Stimulated activated CD8-positive, alpha-beta memory T cell treated with anti-CD3 and anti-CD28 coated beads, Interleukin-15, amount 100 ng/mL, for 4 hours (primary cell): Measurements from ENCODE around the gene ACTL10.

Source experiments
- DNase-seq, 2 donors: peaks; one replicate each; pipeline ENCODE4 v3.0.0-alpha.2; 2020; ENCODE audit warnings: low read depth in 2 of 2

Gene ACTL10

DNA sequence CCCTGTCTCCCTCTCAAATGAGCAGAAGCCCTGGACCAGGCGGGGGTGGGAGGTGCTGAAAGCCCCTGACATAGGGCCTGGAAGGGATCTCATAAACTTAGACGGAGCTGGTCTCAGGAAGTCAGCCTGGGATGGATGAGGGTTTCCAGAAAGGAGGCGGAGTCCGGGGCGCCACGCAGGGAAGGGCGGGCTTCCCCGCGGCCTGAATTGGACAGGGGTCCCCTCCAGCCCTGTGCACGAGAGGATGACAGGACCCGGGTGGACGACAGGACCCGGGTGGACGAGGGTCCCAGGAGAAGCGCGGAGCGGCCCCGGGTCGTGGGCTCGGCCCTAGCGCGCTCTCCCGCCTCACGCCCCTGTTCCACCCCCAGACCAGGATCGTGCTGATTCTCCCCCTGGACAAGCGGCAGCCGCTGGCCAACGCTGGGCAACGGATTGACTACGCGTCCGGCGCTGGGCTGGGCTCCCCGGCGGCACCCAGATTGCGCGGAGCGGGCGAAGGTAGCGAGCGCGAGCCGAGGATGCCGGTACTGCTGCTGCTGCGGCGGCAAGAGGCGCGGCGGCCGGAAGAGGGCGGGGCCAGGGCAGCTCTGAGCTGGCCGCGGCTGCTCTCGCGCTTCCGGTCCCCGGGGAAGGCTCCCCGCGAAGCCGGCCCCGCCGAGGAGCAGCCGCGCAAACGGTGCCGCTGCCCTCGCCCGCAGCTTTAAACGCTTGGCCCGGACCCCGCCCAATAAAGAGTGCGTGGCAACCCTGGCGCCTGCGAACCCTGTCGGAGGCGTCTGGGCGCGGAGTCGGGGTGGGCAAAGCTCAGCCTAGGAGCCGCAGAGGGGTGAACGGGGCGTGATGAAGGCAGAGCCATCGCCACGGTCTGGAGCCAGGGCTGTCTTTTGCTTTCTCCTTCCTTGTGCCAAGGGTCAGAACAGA, 3.3 kb upstream of the ACTL10 start:
- peak; percentile 54 to 68 for DNase-seq

DNA sequence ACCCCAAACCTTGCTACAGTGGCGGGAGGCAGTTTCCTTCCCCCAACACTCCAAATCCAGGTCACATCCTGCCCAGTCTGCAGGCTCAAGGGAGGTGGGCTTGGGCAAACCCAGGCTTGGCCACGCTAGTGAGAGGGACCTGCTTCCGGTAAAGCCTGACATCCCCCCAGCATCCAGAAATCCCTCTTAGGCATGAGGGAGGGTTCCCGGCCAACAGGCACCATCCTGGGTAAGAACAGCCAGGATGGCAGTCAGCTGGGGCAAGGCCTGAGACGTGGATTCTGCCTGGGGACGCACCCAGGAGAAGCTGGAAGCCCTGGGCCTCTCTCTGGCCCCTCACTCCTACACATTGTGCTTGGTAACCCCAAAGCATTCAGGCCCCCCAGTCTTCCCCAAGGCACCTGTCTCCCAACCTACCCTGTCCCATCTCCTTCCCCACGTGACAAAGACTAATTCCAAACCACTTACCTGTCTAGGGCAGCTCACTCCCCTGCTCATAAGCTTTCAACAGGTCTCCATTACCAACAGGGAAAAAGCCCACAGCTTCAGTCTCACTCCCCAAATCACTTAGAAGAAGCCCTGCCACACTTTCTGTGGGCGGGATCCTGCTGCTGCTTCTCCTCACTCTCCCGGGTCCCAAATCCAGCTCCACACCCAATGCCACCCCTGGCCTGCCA, 2.5 kb upstream of the ACTL10 start:
- DNase-seq = no peak

- no peak for DNase-seq
Observed at GRCh38 chr20:33664762-33665144, 2.0 kb upstream of the ACTL10 start.

DNA sequence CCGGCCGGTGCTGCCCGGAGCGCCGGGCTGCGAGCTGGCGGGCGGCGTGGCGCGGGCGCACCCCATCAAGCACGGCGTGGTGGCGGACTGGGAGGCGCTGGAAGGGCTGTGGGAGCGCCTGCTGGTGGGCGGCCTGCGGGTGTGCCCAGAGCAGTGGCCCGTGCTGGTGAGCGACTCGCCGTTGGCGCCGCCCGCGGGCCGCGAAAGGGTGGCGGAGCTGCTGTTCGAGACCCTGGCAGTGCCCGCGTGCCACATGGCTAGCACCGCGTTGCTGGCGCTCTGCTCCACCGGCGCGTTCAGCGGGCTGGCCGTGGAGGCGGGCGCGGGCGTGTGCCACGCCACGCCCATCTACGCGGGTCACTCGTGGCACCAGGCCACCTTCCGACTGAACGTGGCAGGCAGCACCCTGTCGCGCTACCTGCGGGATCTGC, 517 bp downstream of the ACTL10 start:
- DNase-seq = no peak

DNA sequence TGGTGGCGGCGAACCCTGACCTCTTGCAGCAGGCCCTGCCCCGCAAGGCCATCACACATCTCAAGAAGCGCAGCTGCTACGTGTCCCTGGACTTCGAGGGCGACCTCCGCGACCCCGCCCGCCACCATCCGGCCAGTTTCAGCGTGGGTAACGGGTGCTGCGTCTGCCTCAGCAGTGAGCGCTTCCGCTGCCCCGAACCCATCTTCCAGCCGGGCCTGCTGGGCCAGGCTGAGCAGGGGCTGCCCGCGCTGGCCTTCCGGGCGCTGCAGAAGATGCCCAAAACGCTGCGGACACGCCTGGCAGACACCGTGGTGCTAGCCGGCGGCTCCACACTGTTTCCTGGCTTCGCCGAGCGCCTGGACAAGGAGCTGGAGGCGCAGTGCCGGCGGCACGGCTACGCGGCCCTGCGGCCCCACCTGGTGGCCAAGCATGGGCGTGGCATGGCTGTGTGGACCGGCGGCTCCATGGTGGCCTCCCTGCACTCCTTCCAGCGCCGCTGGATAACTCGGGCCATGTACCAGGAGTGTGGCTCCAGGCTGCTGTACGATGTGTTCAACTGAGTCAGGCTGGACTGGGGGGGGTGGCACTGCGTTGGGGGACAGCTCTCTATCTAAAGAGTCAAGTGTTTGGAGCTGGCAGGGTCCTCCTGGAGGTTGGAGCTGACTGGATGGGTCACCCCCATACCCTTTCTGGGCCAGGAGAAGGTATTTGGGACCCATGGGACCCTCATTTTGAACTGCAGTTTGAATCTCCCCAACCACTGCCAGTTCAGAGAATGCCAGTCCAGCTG, 1.1 kb downstream of the ACTL10 start:
- DNase-seq = peak; percentile 46 to 59

- no peak for DNase-seq
Observed at GRCh38 chr20:33668466-33669155, 1.9 kb downstream of the ACTL10 start.

DNA sequence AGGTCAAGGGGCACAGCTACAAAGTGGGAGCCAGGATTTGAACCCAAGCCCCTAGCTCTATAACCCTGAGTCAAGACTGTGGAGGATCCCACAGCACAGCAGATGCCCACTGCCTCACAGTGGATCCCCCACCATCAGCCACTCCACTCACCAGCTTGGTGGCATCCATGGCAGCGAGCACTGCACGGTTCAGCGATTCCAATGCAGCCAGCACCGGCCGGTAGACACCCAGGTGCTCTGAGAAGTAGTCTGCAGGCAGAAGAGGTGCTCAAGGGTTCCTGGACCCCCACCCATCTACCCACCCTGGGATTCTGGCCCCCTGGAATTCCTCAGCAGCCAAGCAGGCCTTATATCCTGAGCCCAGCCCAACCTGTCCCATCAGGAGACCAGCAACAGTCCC, 2.5 kb downstream of the ACTL10 start:
- no peak for DNase-seq

DNA sequence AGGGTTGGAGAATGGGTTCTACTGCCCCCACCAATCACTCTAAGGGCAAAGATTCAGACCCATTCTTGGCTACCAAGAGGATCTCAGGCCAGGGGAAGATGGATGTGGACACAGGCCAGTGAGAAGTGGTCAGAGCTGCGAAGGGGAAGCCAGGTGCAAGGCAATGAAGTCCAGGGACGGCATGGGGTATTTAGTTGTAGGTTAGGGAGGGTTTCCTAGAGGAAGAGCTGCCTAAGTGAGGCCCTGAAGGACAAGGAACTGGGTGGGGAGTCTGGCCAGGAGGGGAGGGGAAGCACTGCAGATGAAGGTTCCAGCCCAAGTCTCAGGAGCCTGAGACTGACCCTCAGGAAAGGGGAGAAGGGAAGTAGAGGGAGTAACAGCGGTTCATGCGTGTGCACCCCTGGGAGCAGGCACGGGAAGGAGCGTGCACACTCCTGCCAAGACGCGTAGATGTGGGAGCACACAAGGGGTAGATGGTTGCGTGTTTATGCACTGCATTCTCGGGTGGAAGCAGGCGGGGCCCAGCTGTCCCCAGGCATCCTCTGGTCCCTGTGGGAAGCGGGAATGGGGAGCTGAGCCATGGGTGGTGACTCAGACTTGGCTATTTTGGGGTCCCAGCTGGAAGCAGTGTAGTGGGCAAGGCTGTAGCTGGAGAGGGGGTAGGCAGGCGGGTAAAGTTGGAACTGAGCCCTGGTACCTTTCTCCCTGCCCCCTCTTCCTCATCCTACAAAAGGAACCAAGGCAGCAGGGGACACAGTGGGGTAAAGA, 3.3 kb downstream of the ACTL10 start:
- no peak for DNase-seq

GRCh38 chr20:33670715-33671499, 4.2 kb downstream of the ACTL10 start:
- no peak for DNase-seq

DNA sequence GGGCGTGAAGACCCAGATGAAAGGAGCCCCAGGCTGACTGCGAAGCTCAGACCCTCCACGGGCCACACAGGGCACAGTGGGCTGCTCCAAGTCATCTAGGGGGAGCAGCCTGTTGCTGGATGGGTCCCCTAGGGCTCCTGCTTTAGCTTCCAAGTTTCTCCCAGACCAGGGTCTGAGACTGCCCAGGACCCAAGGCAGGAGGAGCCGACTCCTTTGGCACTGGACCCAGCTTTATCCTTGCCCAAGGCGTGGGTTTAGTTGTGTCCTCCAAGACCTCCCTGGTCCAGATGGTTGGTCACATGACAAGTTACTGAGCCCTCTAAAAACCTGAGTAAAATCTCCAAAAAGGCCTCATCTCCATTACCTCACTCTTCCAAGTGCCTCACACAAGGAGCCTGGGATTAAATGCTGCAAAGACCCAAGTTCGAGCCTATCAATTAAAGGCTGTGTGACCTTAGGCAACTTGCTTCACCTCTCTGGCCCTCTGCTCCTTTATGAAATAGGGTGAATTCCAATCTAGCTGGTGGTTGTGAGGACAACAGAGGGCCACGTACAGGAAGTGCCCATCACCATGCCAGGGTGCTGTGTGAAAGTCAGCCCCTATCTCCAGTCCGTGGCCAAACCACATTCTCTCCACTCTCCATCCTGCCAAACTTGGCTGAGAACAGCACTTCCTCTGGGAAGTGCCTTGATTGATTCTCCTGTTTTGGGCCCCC, 5.0 kb downstream of the ACTL10 start:
- DNase-seq = no peak

DNA sequence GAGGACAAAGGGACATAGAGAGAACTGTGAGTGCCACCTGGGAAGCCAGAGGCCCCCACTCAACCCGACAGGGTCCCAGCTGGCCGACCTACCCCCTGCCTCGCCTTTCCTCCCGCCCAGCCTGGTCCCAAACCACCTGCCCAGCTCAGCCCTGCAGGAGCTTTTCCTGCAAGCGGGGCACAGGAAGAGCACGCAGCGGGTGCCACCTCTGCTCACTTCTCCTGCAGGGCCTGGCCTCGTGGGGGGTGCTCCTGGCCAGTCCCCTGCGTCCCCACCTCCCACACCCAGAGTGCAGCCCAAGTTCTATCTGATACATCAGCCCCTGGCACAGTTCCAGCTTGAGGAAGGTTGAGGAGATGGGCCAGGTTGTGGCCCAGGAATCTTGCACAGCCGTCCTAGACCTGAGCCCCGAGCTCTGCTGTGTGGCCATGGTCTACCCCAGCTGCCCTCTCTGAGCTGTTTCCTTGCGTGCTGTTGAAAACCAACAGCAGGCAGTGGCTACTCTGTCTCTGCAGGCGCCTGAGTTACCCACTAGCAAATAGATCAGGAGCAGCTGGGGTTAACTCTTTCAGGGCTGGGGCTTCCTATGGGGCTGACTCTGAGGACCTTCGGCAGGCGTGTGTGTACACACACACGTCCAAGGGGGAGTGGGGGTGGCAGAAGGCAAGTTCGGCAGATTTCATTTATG, 5.8 kb downstream of the ACTL10 start:
- no peak for DNase-seq

- DNase-seq = no peak
Observed at GRCh38 chr20:33673114-33673409, 6.3 kb downstream of the ACTL10 start.

DNA sequence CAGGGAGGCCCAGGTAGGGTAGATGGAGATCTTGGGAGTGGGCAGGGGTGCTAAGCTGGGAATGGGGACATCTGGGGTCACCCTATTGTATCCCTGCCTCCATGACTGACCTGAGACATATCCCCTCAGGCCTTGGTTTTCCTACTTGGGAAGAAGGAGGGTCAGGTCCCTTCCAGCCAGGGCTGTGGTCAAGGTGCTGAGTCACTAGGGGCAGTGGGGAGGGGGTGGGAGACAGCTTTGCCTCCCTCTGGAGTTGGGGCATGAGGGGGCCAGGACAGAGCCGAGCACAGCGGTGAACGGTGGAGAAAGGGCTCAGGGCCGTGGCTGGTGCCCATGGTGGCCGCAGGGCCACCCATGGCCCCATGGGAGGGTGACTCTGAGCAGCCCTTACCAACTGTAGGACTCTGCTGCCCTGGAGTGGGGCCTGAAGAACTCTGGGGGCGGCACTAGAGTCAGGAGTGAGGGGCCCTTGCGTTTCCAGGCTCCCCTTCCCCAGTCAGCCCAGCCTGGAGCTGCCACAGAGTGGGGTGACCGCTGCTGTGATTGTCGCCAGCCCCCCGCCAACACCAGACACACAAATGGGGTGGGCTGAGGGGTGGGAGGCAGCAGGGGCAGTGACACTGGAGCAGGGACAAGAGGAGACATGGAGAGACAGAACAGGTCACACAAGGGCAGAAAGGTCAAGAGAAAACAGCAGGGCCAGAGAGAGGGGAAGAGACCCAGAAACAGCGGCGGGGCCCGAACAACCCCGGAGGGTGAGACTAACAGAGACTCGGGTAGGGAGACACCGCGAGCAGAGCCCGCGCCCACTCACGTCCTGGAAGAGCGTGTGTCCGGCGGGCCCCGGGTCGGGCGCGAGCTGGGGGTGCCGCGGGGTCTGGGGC, 6.9 kb downstream of the ACTL10 start:
- DNase-seq = no peak

DNA sequence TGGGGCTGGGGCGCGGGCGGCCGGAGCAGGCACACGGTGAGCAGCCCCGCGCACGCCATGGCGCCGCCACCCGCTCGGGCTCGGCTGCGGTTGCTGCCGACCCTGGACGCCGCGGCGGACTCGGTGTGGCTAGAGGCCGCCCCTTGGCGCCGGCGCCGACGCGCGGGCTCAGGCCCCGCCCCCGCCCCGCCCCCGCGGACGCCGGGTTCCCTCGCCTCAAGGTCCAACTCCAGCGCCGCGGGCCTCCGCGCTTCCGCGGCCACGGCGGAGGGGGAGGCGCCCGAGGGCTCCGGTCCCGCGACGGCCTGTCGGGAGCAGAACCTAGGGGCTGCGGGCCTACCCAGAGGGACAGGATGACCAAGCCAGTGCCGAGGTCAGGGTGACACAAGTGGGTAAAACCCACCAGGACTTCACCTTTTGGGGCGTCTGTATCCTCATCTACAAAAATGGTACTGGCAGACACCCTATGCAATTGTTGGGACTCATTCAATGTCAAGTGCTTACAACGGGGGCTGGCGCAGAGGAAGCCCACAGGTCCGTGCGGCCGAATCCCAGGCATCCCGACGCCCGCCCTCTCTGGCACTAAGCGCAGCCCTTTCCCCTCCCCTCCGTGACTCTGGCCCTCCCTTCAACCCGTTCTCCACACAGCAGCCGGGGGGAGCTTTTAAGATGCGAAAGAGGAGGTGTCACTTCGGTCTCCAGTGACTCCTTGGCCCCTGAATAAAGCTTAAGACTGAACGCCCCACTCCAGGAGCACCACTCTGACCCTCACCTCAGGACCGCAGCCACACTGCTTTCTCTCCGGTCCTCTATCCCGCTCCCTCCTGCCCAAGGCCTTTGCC, 7.8 kb downstream of the ACTL10 start, which contains the start of gene NECAB3:
TSS of gene NECAB3 (minus strand) at position 135 of the 842 bp plus-strand sequence. CDS start at position 59, 76 bp downstream.
- no peak for DNase-seq

DNA sequence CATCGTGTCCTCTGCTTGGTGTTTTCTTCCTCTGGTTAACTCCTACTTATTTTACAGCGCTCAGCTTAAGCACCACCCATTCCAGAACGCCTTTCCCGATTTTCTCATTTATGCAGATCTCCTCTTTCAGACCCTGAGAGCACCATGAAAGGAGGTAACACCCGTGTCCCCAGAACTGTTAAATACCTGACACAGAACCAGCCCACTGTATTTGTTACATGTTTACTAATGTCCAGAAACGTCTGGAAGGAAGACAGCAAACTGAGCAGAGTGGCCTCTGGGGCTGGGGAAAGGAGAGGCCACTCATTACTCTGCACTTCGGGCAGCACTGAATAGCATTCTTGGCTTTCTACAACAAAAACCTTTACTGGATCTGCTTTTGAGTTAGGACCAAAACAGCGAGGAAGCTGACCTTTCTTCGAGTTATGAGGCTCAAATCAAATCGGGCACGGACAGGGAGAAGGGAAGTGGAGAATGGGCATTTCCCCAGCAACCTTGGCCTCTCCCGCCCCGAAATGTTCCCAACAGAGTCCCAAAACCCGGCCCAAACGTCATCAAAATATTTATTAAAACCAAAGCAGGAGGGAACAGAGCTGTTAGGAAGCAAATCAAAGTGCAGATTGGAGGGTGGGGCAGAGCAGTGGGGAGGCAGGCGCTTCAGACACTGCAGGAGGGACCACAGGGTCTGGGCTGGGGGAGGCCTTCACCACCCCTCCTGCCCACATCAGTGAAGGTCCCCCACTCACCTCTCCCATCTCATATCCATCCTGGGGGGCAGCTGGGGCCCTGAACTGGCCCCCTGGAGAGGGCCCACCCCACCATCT, 8.6 kb downstream of the ACTL10 start:
- DNase-seq = no peak

DNA sequence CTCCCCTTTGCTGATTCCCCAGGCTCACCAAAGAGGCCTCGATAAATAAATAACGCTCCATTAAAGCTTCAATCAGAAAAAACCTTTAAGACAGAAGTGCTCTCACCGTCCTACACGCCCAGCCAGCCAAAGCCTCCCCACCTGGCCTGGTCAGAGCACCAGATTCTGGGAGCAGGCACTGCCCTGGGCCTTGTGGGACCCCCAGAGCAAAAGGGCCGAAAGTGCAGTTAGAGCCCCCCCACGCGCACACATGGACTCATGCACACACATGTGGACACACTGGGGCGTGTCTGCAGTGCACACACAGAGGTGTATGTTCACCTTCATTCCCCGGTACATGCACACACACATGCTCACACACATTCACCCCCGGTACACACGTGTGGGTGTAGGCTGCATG, 9.4 kb downstream of the ACTL10 start:
- DNase-seq = no peak
